GM23338 (cell line): ENCODE data around the gene RCL1.

Source experiments
- CREB1 ChIP-seq: fragments of 250-450 bp; sonication (Bioruptor Pico); IDR thresholded peaks from 2 replicates; pipeline ENCODE4 v1.5.0; 2020; ENCODE audit warnings: low read depth, mild to moderate bottlenecking, moderate library complexity
- ETS1 ChIP-seq: IDR thresholded peaks from 2 replicates; pipeline ENCODE4 v1.6.1; 2016; ENCODE audit warnings: antibody characterized with exemption

DNA sequence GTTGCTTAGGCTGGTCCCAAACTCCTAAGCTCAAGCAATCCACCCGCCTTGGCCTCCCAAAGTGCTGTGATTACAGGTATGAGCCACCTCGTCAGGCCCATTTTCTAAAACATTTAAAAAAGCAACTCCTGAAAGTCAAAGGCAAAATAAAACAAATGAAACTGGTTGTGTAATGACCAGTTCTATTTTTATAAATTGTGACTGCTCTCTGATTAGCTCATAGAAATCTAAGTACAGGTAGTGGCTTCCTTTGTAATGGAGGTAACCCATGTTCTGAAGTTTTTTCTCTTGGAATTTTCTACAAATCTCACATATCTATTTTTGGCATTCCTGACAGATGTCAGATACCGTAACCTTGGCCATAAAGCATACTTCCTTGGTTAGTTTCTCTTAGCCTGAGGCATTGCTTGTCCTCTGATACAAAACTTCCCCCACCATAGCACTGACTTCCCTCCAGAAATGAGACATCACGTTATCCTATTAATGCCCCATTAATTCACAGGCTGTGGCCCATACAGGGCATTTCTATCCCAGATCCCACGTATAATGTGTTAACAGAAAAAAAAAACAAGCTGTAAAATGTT, 37.6 kb upstream of the RCL1 start:
- TF ChIP-seq CREB1 (CRISPR knock-in tag), result no peak
- TF ChIP-seq ETS1, result no peak
